GM12878 (cell line): ENCODE data around the gene DYRK1B. TPM values are rescaled to one million over a fixed set of nuclear protein-coding genes. Genes with fewer than 3 reads are reported as not detected.

Experiments used
- BCL3 ChIP-seq: IDR thresholded peaks from 2 replicates; pipeline ENCODE4 v1.6.1; 2011; ENCODE audit warnings: borderline replicate concordance, low read depth, mild to moderate bottlenecking, moderate library complexity, low read length; ENCODE audit not compliant: insufficient read depth, poor library complexity, severe bottlenecking
- CBX3 ChIP-seq: fragments of 200-600 bp; sonication (generic); IDR thresholded peaks from 2 replicates; pipeline ENCODE4 v1.6.1; 2016; ENCODE audit warnings: low read depth, borderline replicate concordance
- CHD1 ChIP-seq: IDR thresholded peaks from 2 replicates; pipeline ENCODE4 v1.6.1; 2012; ENCODE audit warnings: low read depth, low read length, improper control_type of control experiment
- ETV6 ChIP-seq, 2 experiments: fragments of 450-650 bp in 1 of 2; IDR thresholded peaks in 1 of 2; conservative IDR thresholded peaks in 1 of 2; 2 replicates each; pipeline ENCODE4 v1.6.1; 2014; ENCODE audit warnings: antibody characterized with exemption in 1 of 2, borderline replicate concordance in 1 of 2, low read depth in 1 of 2, mild to moderate bottlenecking in 1 of 2, moderate library complexity in 1 of 2
- HDAC6 ChIP-seq: fragments of 200-600 bp; sonication (generic); IDR thresholded peaks from one replicate; pipeline ENCODE4 v1.8.0; 2017; ENCODE audit warnings: antibody characterized with exemption; ENCODE audit not compliant: unreplicated experiment
- IKZF1 ChIP-seq: fragments of 450-650 bp; conservative IDR thresholded peaks from 2 replicates; pipeline ENCODE4 v1.6.1; 2017; ENCODE audit warnings: antibody characterized with exemption, mild to moderate bottlenecking
- LARP7 ChIP-seq: fragments of 450-650 bp; IDR thresholded peaks from 2 replicates; pipeline ENCODE4 v1.6.1; 2017; ENCODE audit warnings: mild to moderate bottlenecking
- MAX ChIP-seq: IDR thresholded peaks from 2 replicates; pipeline ENCODE4 v1.6.1; 2012; ENCODE audit warnings: low read depth, low read length, improper control_type of control experiment
- MTA2 ChIP-seq: fragments of 450-650 bp; IDR thresholded peaks from 2 replicates; pipeline ENCODE4 v1.6.1; 2016; ENCODE audit warnings: low read depth, mild to moderate bottlenecking, moderate library complexity
- NR2F1 ChIP-seq: fragments of 450-650 bp; conservative IDR thresholded peaks from 2 replicates; pipeline ENCODE4 v1.6.1; 2017; ENCODE audit warnings: mild to moderate bottlenecking
- SIN3A ChIP-seq: IDR thresholded peaks from 2 replicates; pipeline ENCODE4 v1.6.1; 2012; ENCODE audit warnings: low read depth, low read length, improper control_type of control experiment
- SMAD1 ChIP-seq: fragments of 450-650 bp; IDR thresholded peaks from 2 replicates; pipeline ENCODE4 v1.6.1; 2018; ENCODE audit warnings: mild to moderate bottlenecking, low read depth; ENCODE audit not compliant: partially characterized antibody
- SP1 ChIP-seq: IDR thresholded peaks from one replicate; pipeline ENCODE4 v1.6.1; 2011; ENCODE audit warnings: low read depth, low read length
- YY1 ChIP-seq: IDR thresholded peaks from 2 replicates; pipeline ENCODE4 v1.6.1; 2011; ENCODE audit warnings: low read depth, mild to moderate bottlenecking, low read length
- ZBTB11 ChIP-seq: fragments of 450-650 bp; formaldehyde crosslinking; IDR thresholded peaks from 2 replicates; pipeline ENCODE4 v1.5.0; 2022; ENCODE audit warnings: mild to moderate bottlenecking, missing genetic modification characterization
- ZNF24 ChIP-seq: fragments of 450-650 bp; IDR thresholded peaks from 2 replicates; pipeline ENCODE4 v1.6.1; 2017; ENCODE audit warnings: antibody characterized with exemption, mild to moderate bottlenecking
- polyA plus RNA-seq, 11 experiments: library from polyadenylated mRNA; depleted of rRNA in 4 of 11; unstranded in 6 of 11; stranded (reverse) in 5 of 11; fragments of >200 nt; fragmentation: Nextera tagmentation in 4 of 11; fragmentation: Illumina TruSeq in 1 of 11; extraction: Ambion mirVana in 4 of 11; extraction: Trizol in 1 of 11; gene quantifications; 1 replicate in 1 of 11; 2 replicates in 10 of 11; pipeline versions ENCODE4 v1.2.1 to v1.2.3, GENCODE V29; 2011 to 2016; ENCODE audit warnings: inconsistent platforms in 2 of 11, missing spikeins in 2 of 11, low read depth in 1 of 11
- total RNA-seq, 4 experiments: library from RNA; depleted of rRNA in 3 of 4; stranded (reverse); fragments of >200 nt in 3 of 4; fragmentation: Illumina TruSeq in 1 of 4; extraction: Trizol in 1 of 4; gene quantifications; 2 replicates each; pipeline versions ENCODE4 v1.2.1 to v1.2.3, GENCODE V29; 2013 to 2021
- TF ChIP-seq, protein P1 (sequence below): fragments of 450-650 bp; IDR thresholded peaks from 2 replicates; pipeline ENCODE4 v1.6.1; 2017; ENCODE audit warnings: mild to moderate bottlenecking, moderate library complexity

Gene DYRK1B
- total and polyA plus RNA-seq, 10 of the 15 experiments (the other 5 are each of a cell fraction or from before 2014, with no cell fraction given) = 0.07 to 10.2 (median 3.4) TPM; not detected in 1

DNA sequence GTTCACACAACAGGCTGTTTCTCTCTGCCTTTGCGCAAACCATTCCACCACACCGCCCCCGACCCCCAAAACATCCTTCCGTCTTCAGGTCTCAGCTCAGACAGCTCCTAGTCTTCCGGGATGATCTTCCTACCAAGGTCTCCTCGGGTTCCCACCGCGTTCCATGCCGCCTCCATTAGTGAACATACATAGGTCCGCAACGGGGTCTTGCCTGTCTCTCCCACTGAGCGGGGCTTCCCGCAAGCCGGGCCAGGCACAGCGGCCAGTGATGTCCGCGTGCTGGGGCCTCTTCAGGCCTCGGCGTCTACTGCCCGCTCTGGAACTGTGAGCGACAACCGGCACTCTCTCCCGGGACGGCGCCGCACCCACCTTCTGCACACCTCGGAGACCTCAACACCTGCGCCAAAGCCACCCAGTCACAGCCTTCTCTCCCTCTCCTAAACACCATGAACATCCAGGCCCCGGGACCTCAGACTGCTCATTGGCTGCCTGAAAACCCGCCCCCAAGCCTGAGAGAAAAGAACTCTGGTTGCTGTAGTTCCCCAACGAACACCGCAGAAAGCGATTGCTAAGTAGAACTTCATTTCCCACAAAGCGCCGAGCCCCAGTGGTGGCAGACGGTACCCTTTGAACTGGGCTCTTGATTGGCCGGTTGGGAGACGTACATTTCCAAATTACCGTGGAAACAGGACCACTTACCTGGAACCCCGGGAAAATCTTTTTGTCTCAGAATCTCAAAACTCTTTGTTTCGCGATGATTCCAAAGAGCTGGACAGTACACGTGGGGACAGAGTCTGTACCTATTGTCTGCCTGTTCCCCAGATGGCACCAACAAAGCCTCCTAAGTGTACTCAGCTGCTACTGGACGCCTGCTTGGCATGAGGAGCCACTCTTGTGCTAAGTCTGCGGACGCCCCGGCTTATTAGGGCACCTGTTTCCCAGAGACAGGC is 9.5 kb downstream of the DYRK1B start (continued):
- TF ChIP-seq, protein P1, sequence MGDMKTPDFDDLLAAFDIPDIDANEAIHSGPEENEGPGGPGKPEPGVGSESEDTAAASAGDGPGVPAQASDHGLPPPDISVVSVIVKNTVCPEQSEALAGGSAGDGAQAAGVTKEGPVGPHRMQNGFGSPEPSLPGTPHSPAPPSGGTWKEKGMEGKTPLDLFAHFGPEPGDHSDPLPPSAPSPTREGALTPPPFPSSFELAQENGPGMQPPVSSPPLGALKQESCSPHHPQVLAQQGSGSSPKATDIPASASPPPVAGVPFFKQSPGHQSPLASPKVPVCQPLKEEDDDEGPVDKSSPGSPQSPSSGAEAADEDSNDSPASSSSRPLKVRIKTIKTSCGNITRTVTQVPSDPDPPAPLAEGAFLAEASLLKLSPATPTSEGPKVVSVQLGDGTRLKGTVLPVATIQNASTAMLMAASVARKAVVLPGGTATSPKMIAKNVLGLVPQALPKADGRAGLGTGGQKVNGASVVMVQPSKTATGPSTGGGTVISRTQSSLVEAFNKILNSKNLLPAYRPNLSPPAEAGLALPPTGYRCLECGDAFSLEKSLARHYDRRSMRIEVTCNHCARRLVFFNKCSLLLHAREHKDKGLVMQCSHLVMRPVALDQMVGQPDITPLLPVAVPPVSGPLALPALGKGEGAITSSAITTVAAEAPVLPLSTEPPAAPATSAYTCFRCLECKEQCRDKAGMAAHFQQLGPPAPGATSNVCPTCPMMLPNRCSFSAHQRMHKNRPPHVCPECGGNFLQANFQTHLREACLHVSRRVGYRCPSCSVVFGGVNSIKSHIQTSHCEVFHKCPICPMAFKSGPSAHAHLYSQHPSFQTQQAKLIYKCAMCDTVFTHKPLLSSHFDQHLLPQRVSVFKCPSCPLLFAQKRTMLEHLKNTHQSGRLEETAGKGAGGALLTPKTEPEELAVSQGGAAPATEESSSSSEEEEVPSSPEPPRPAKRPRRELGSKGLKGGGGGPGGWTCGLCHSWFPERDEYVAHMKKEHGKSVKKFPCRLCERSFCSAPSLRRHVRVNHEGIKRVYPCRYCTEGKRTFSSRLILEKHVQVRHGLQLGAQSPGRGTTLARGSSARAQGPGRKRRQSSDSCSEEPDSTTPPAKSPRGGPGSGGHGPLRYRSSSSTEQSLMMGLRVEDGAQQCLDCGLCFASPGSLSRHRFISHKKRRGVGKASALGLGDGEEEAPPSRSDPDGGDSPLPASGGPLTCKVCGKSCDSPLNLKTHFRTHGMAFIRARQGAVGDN = 0 out of 2 replicates have a peak, but pooled peaks have one; percentile 19
- TF ChIP-seq IKZF1 = peak; percentile 80
- no peak for TF ChIP-seq ETV6 (conservative IDR thresholded peaks at IDR 0.05 in 1 of 2, IDR thresholded peaks at IDR 0.05 in 1 of 2; ENCODE audit: borderline replicate concordance in 1 of 2, low read depth in 1 of 2)
- TF ChIP-seq ZBTB11 (CRISPR knock-in tag) = no peak
- TF ChIP-seq SMAD1 = peak; percentile 20
- TF ChIP-seq NR2F1 = no peak
- peak; percentile 44 for TF ChIP-seq BCL3
- 0 out of 2 replicates have a peak, but pooled peaks have one; percentile 55 for TF ChIP-seq CHD1
- TF ChIP-seq HDAC6 = no peak
- TF ChIP-seq MTA2 = peak; percentile 72
- no peak for TF ChIP-seq SIN3A
- peak; percentile 70; the same call in 1 of the 2 replicates for TF ChIP-seq LARP7
- no peak for TF ChIP-seq CBX3
- TF ChIP-seq SP1 = peak; percentile 52
- TF ChIP-seq MAX = peak; percentile 24; the same call in 1 of the 2 replicates
- no peak for TF ChIP-seq ZNF24
- peak; percentile 68; the same call in 1 of the 2 replicates for TF ChIP-seq YY1
